Measurements from ENCODE around the gene FXYD3.

- no peak for TF ChIP-seq CTCF (IDR thresholded peaks at IDR 0.05; ENCODE audit: insufficient read depth, low read length)
- no peak for TF ChIP-seq POLR2AphosphoS5 (IDR thresholded peaks at IDR 0.05; ENCODE audit: low read depth)
- no peak for TF ChIP-seq REST (IDR thresholded peaks at IDR 0.05; ENCODE audit: insufficient replicate concordance, low read depth)
- TF ChIP-seq GABPA (IDR thresholded peaks at IDR 0.05; ENCODE audit: low read depth): no peak
Observed at GRCh38 chr19:35089554-35089953, 26.1 kb upstream of the FXYD3 start.

Data from HL-60 (cell line).